Measurements from ENCODE around the gene ZNF594.
A peak's percentile ranks its signal among the peaks of the same experiment; 100 is the strongest.
"Not testable (repeated sequence)": the region's sequence is repeated elsewhere in the genome, so short reads cannot be mapped to it uniquely, and the experiment has no call there.

The ZNF594 gene

DNA sequence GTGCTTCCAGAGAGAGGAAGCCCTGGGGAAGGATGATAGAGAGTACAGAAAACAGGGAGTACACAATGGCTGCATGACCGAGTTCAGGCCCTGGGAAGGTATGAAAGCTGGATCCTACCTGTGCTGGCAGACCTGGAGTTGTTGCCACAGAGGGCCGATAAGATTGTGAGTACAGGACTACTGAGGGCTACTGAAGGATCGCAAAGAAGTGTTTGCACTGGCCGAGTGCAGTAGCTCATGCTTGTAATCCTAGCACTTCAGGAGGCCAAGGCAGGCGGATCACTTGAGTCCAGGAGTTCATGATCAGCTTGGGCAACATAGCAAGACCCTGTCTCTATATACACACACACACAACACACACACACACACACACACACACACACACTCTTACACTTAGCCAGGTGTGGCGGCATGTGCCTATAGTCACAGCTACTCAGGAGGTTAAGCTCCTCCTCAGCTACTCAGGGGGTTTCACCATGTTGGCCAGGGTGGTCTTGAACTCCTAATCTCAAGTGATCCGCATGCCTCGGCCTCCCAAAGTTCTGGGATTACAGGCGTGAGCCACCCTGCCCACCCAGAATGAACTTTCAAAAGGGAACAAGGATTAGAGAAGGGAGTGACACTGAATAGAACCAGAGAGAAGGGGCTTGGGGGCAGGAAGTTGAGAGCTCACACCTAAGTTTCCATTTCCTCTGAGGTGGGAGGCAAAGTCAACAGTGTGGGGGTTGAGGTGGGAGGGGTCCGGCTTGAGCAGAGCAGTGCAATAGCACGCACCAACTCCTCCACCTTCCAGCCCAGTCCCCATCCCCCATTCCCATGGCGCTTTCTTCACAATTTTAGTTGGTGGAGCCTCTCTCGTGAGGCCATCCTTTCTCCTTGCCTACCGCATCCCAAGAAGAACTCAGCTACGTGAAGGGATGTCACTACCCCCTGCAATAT is 35.5 kb upstream of the ZNF594 start:
- no peak overlapping the region for H3K14ac ChIP-seq (ENCODE audit: low read length)
- H4K91ac ChIP-seq (ENCODE audit: low read depth, low read length, poor library complexity), result no peak overlapping the region
- no peaks in the 10 kb centered on the region for H3K4me1 ChIP-seq (ENCODE audit: control insufficient read depth in 2 of 2, insufficient read depth in 1 of 2, low read depth in 1 of 2, low read length in 2 of 2)
- no CpG with 5 or more reads among the region's 15 CpGs for WGBS, 2 donors (ENCODE audit: extremely low coverage in 2 of 2, insufficient read length in 2 of 2, insufficient replicate concordance in 1 of 2)
- H4K8ac ChIP-seq (ENCODE audit: low read depth, low read length), result no peak overlapping the region
- no peak overlapping the region for H2BK5ac ChIP-seq (ENCODE audit: low read length)
- H2AK5ac ChIP-seq (ENCODE audit: low read depth, low read length), result no peak overlapping the region
- H3K79me1 ChIP-seq (ENCODE audit: low read depth, low read length), result no peaks in the 10 kb centered on the region
- no peak overlapping the region for H3K4ac ChIP-seq (ENCODE audit: low read length)
- no peak overlapping the region for H3K4me3 ChIP-seq (ENCODE audit: low read length in 2 of 2)
- no peak overlapping the region for H3K23ac ChIP-seq (ENCODE audit: low read depth, low read length, poor library complexity)
- H3K4me2 ChIP-seq (ENCODE audit: insufficient read depth, low read length, poor library complexity, severe bottlenecking), result no peak overlapping the region
- no peaks in the 10 kb centered on the region for H3K27me3 ChIP-seq (ENCODE audit: control insufficient read depth in 3 of 3, insufficient read depth in 3 of 3, low read depth in 1 of 3, low read length in 3 of 3)
- H2BK15ac ChIP-seq (ENCODE audit: low read length), result no peak overlapping the region
- DNase-seq (ENCODE audit: low spot score), result no peak
- H3K9ac ChIP-seq (ENCODE audit: low read depth, low read length, poor library complexity), result peak overlapping the region; percentile 12
- H2BK12ac ChIP-seq (ENCODE audit: low read length), result no peak overlapping the region
- peaks cover 9 to 11% of the 10 kb centered on the region in 2 donors for H3K36me3 ChIP-seq (replicated peaks in 1 of 2; ENCODE audit: control insufficient read depth in 2 of 2, insufficient read depth in 2 of 2, low read length in 2 of 2)
- no peak overlapping the region for H3K27ac ChIP-seq (replicated peaks; ENCODE audit: low read length)
- H3K18ac ChIP-seq (ENCODE audit: low read length), result no peak overlapping the region
- H2BK120ac ChIP-seq (ENCODE audit: low read depth, low read length), result no peak overlapping the region
- H3K9me3 ChIP-seq (replicated peaks in 1 of 2; ENCODE audit: control insufficient read depth in 2 of 2, insufficient read depth in 1 of 2, low read depth in 1 of 2, low read length in 2 of 2), result peaks cover 0 to 3% of the 10 kb centered on the region in 2 donors
- H2AFZ ChIP-seq (ENCODE audit: low read length), result no peak overlapping the region

DNA sequence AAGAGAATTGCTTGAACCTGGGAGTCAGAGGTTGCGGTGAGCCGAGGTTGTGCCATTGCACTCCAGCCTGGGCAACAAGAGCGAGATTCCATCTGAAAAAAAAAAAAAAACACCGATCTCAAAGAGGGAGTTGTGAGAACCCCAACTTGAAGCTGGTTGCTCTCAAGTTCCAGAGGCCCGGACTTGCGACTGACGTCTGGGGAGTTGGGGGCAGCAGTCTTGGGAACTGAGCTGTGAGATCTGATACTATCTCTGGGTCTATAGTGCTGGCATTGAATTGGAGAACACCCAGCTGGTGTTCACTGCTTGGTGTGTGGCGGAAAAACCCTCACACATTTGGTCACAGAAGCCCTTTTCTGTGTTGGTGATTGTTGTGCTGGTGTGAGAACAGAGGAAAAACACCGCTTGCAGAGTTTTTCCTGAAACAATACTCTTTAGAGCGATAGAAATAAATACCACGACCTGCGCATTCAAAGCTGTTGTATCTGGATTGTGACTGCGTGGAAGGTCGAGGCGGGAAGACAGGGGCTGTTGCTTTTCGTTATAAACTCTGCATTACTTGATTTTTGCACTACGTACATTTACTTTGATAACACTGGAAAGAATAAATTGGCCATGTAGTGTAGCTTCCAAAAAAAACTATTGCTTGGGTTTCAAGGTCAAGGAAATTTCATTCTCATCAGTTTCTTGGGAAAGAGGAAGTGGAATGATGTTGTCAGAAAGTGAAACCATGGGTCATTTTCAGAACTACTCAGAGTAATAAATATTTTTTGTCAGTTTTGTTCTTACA is 34.2 kb upstream of the ZNF594 start:
- H4K91ac ChIP-seq (ENCODE audit: low read depth, low read length, poor library complexity), result no peak overlapping the region
- no peak overlapping the region for H3K4me2 ChIP-seq (ENCODE audit: insufficient read depth, low read length, poor library complexity, severe bottlenecking)
- WGBS, 2 donors (ENCODE audit: extremely low coverage in 2 of 2, insufficient read length in 2 of 2, insufficient replicate concordance in 1 of 2), result no CpG with 5 or more reads among the region's 17 CpGs
- no peak overlapping the region for H4K8ac ChIP-seq (ENCODE audit: low read depth, low read length)
- H3K14ac ChIP-seq (ENCODE audit: low read length), result no peak overlapping the region
- H3K23ac ChIP-seq (ENCODE audit: low read depth, low read length, poor library complexity), result no peak overlapping the region
- no peaks in the 10 kb centered on the region for H3K4me1 ChIP-seq (ENCODE audit: control insufficient read depth in 2 of 2, insufficient read depth in 1 of 2, low read depth in 1 of 2, low read length in 2 of 2)
- H2BK12ac ChIP-seq (ENCODE audit: low read length), result no peak overlapping the region
- H2BK120ac ChIP-seq (ENCODE audit: low read depth, low read length), result no peak overlapping the region
- H2AFZ ChIP-seq (ENCODE audit: low read length), result no peak overlapping the region
- no peak overlapping the region for H3K27ac ChIP-seq (replicated peaks; ENCODE audit: low read length)
- H3K9ac ChIP-seq (ENCODE audit: low read depth, low read length, poor library complexity), result no peak overlapping the region
- H2AK5ac ChIP-seq (ENCODE audit: low read depth, low read length), result no peak overlapping the region
- DNase-seq (ENCODE audit: low spot score), result no peak
- H3K4me3 ChIP-seq (ENCODE audit: low read length in 2 of 2), result no peak overlapping the region
- no peaks in the 10 kb centered on the region for H3K79me1 ChIP-seq (ENCODE audit: low read depth, low read length)
- H2BK5ac ChIP-seq (ENCODE audit: low read length), result no peak overlapping the region
- no peak overlapping the region for H3K18ac ChIP-seq (ENCODE audit: low read length)
- H3K9me3 ChIP-seq (replicated peaks in 1 of 2; ENCODE audit: control insufficient read depth in 2 of 2, insufficient read depth in 1 of 2, low read depth in 1 of 2, low read length in 2 of 2), result no peaks in the 10 kb centered on the region
- no peaks in the 10 kb centered on the region for H3K27me3 ChIP-seq (ENCODE audit: control insufficient read depth in 3 of 3, insufficient read depth in 3 of 3, low read depth in 1 of 3, low read length in 3 of 3)
- no peak overlapping the region for H3K4ac ChIP-seq (ENCODE audit: low read length)
- H2BK15ac ChIP-seq (ENCODE audit: low read length), result no peak overlapping the region
- peaks cover 6 to 8% of the 10 kb centered on the region in 2 donors for H3K36me3 ChIP-seq (replicated peaks in 1 of 2; ENCODE audit: control insufficient read depth in 2 of 2, insufficient read depth in 2 of 2, low read length in 2 of 2)

DNA sequence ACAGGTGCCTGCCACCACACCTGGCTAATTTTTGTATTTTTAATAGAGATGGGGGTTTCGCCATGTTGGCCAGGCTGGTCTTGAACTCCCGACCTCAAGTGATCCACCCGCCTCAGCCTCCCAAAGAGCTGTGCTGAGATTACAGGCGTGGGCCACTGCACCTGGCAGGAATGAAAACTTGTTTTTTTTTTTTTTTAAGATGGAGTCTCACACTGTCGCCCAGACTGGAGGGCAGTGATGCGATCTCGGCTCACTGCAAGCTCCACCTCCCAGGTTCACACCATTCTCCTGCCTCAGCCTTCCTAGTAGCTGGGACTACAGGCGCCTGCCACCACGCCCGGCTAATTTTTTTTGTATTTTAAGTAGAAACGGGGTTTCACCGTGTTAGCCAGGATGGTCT is 30.2 kb upstream of the ZNF594 start:
- WGBS, 2 donors (ENCODE audit: extremely low coverage in 2 of 2, insufficient read length in 2 of 2, insufficient replicate concordance in 1 of 2), result no CpG with 5 or more reads among the region's 12 CpGs
- not testable (repeated sequence) for H3K9me3 ChIP-seq (replicated peaks in 1 of 2; ENCODE audit: control insufficient read depth in 2 of 2, insufficient read depth in 1 of 2, low read depth in 1 of 2, low read length in 2 of 2); H3K23ac ChIP-seq (ENCODE audit: low read depth, low read length, poor library complexity)

DNA sequence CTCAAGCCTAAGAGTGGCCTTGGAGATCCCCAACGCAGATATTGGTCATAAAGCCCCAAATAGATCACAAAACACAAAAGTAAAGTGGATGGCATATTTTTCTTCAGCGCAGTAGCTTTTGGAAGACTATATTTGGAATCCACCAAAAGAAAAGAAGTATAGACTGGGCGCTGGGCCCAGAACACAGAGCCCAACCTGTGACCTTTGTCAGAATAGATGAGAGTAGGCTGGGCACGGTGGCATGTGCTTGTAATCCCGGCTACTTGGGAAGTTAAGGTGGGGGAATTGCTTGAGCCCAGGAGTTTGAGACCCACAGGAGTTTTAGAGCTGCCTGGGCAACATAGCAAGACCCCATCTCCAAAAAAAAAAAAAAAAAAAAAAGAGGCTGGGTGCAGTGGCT is 28.4 kb upstream of the ZNF594 start:
- no peak overlapping the region for H3K4ac ChIP-seq (ENCODE audit: low read length)
- H3K14ac ChIP-seq (ENCODE audit: low read length), result no peak overlapping the region
- no peak overlapping the region for H3K9ac ChIP-seq (ENCODE audit: low read depth, low read length, poor library complexity)
- H3K9me3 ChIP-seq (replicated peaks in 1 of 2; ENCODE audit: control insufficient read depth in 2 of 2, insufficient read depth in 1 of 2, low read depth in 1 of 2, low read length in 2 of 2), result no peaks in the 10 kb centered on the region
- no peaks in the 10 kb centered on the region for H3K79me1 ChIP-seq (ENCODE audit: low read depth, low read length)
- no peak overlapping the region for H2BK5ac ChIP-seq (ENCODE audit: low read length)
- no peak overlapping the region for H2BK15ac ChIP-seq (ENCODE audit: low read length)
- H3K18ac ChIP-seq (ENCODE audit: low read length), result no peak overlapping the region
- H3K4me3 ChIP-seq (ENCODE audit: low read length in 2 of 2), result no peak overlapping the region
- no peak overlapping the region for H4K91ac ChIP-seq (ENCODE audit: low read depth, low read length, poor library complexity)
- no peaks in the 10 kb centered on the region for H3K4me1 ChIP-seq (ENCODE audit: control insufficient read depth in 2 of 2, insufficient read depth in 1 of 2, low read depth in 1 of 2, low read length in 2 of 2)
- H3K36me3 ChIP-seq (replicated peaks in 1 of 2; ENCODE audit: control insufficient read depth in 2 of 2, insufficient read depth in 2 of 2, low read length in 2 of 2), result peaks cover 10 to 23% of the 10 kb centered on the region in 2 donors
- no peak overlapping the region for H2AK5ac ChIP-seq (ENCODE audit: low read depth, low read length)
- H3K4me2 ChIP-seq (ENCODE audit: insufficient read depth, low read length, poor library complexity, severe bottlenecking), result no peak overlapping the region
- H3K23ac ChIP-seq (ENCODE audit: low read depth, low read length, poor library complexity), result no peak overlapping the region
- no peak overlapping the region for H2BK120ac ChIP-seq (ENCODE audit: low read depth, low read length)
- no CpG with 5 or more reads among the region's 5 CpGs for whole genome bisulfite sequencing, 2 donors (ENCODE audit: extremely low coverage in 2 of 2, insufficient read length in 2 of 2, insufficient replicate concordance in 1 of 2)
- H3K27me3 ChIP-seq (ENCODE audit: control insufficient read depth in 3 of 3, insufficient read depth in 3 of 3, low read depth in 1 of 3, low read length in 3 of 3), result no peaks in the 10 kb centered on the region
- DNase-seq (ENCODE audit: low spot score), result no peak
- no peak overlapping the region for H2BK12ac ChIP-seq (ENCODE audit: low read length)
- H4K8ac ChIP-seq (ENCODE audit: low read depth, low read length), result no peak overlapping the region
- no peak overlapping the region for H3K27ac ChIP-seq (replicated peaks; ENCODE audit: low read length)
- no peak overlapping the region for H2AFZ ChIP-seq (ENCODE audit: low read length)

More for the DNA sequence above, 30.2 kb upstream of the ZNF594 start:
- not testable (repeated sequence) for H3K4ac ChIP-seq (ENCODE audit: low read length); DNase-seq (ENCODE audit: low spot score); H3K4me1 ChIP-seq (ENCODE audit: control insufficient read depth in 2 of 2, insufficient read depth in 1 of 2, low read depth in 1 of 2, low read length in 2 of 2); H4K8ac ChIP-seq (ENCODE audit: low read depth, low read length); H2AFZ ChIP-seq (ENCODE audit: low read length); H3K4me3 ChIP-seq (ENCODE audit: low read length in 2 of 2); H2AK5ac ChIP-seq (ENCODE audit: low read depth, low read length); H3K4me2 ChIP-seq (ENCODE audit: insufficient read depth, low read length, poor library complexity, severe bottlenecking); H2BK5ac ChIP-seq (ENCODE audit: low read length); H3K79me1 ChIP-seq (ENCODE audit: low read depth, low read length); H2BK15ac ChIP-seq (ENCODE audit: low read length); H3K9ac ChIP-seq (ENCODE audit: low read depth, low read length, poor library complexity); H3K18ac ChIP-seq (ENCODE audit: low read length); H3K27ac ChIP-seq (replicated peaks; ENCODE audit: low read length); H3K14ac ChIP-seq (ENCODE audit: low read length); H4K91ac ChIP-seq (ENCODE audit: low read depth, low read length, poor library complexity); H2BK12ac ChIP-seq (ENCODE audit: low read length); H2BK120ac ChIP-seq (ENCODE audit: low read depth, low read length); H3K27me3 ChIP-seq (ENCODE audit: control insufficient read depth in 3 of 3, insufficient read depth in 3 of 3, low read depth in 1 of 3, low read length in 3 of 3)
- peaks cover 7 to 11% of the 10 kb centered on the region in 2 donors for H3K36me3 ChIP-seq (replicated peaks in 1 of 2; ENCODE audit: control insufficient read depth in 2 of 2, insufficient read depth in 2 of 2, low read length in 2 of 2)
